ENCODE measurements around the gene CEMIP.

Gene CEMIP

DNA sequence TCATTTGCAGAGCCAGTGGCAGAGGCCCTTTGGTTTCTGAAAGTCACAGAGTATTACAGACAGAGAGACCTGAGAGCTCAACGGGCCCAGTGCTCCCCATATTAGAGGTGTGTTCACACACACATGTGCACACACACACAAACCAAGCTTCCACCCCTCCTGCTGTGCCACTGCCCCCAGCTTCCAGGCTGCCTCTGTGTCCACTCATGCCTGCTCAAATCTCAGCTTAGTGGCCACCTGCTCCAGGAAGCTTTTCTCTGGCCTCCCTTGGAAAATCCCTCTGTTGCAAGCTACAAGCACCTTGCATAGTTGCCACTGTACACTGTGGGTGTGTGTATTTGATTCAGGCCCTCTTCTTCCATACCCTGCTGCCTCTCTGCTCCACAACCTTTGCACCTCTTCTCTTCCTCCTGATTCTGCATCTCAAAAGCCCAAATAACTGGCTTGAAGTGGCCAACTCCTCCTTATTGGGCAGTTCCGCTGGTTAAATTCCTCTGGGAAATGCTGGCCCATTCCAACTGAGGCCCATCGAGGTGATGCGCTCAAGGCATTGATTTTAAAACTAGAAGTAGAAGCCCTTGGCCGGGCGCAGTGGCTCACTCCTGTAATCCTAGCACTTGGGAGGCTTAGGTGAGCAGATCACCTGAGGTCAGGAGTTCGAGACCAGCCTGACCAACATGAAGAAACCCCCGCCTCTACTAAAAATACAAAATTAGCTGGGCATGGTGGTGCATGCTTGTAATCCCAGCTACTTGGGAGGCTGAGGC is 187.4 kb downstream of the CEMIP start:
- no peak for DNase-seq

DNA sequence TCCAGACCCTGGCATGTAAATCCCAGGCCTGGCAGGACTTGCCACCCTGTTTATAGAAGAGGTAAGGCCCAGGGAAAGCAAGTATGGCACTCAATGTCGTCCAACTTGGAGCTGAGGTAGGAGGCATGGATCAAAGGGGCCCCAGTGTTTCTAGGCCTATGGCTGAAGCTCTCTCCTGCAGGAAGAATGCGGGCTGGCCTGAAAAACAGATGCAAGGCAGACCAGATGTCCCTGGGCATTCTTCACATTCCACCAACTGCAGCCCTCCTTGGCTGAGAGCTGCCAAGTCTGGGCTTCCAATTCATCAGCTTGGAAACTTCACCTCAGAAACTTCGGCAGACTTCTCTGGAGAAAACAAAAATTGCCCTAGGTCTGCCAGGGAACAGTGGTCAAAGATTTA is 188.3 kb downstream of the CEMIP start:
- DNase-seq, result no peak

DNA sequence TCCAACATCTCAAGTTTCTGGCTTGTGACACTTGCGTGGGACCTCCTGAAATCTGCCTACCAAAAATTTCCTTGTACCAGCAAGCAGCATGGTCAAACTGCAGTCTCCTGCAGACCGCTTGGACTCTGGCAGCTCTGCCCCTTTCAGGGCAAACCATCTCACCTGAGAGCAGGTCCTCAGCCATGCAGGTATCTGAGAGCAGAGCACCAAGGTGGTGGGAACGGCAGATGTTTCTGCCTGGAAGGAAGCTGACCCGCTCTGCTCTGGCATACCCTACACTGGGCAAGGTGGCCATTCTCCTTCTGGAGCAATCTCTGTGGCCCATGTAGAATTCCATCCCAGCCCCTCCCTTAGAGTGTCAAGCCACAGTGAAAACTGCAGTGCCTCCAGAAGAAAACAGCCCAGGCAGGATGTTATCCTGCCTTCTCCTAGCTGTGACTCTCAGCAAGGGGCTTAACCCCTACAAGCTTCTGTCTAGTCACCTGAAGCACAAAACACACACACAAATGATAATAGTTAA is 188.9 kb downstream of the CEMIP start:
- DNase-seq, result no peak

DNA sequence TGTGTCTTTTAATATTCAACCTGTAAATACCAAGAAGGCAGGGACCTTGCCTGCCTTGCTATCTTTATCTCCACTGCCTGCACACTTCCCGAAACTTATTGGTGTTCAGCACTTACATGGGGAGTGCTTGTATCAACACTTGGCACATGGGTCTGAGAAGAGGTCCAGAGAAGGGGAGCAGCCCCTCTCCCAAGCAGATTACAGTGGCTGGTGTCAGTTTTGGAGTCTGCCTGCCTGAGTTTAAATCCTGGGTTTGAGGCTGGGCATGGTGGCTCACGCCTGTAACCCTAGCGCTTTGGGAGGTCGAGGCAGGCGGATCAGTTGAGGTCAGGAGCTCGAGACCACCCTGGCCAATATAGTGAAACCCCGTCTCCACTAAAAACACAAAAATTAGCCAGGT is 190.1 kb downstream of the CEMIP start:
- DNase-seq, result no peak

DNA sequence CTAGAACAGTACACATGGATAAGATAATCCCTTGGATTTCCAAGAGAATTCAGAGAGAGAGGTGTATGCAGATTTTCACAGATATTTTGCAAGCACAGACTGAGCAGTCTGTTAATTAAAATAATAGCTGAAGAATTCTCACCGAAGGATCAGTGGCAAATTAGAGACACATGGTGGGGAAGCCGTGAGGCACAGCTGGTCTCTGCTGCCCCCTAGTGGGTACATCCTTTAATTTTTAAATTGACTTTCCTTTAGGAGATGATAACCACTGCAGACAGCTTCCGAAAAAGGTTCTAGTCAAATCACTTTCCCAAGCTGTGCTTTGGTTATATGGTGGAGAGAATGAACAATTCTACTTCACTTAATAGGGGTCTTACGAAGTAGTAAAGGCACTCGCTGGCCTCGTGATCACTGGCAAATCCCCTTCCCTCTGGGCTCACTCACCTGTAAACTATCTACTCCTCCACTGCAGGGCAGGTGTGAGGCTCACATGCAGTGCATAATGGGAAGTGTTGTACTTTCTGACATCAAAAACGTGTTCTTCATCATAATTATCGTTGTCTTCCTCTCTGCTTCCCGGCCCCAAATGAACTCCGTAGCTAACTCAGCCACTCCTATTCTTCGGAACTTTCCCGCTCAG is 191.0 kb downstream of the CEMIP start:
- DNase-seq, result peak; percentile 66

DNA sequence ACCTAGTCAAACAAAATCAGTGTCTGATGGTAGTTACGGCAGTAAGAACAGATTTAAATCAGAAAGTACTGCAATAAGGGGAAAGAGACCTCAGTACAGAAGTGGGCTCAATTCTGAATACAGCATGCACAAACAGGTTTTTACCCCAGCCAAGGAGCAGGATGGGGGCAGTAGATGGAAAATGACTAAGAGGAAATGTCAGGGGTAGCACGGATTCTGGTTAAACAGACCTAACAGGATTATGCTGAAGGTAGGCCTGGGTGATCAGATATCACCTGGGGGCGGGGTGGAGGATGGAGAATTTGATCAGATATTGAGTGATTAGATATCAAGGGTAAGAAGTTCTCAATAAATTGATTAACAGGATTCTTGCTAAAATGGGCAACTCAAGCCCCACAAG is 191.5 kb downstream of the CEMIP start:
- no peak for DNase-seq

DNA sequence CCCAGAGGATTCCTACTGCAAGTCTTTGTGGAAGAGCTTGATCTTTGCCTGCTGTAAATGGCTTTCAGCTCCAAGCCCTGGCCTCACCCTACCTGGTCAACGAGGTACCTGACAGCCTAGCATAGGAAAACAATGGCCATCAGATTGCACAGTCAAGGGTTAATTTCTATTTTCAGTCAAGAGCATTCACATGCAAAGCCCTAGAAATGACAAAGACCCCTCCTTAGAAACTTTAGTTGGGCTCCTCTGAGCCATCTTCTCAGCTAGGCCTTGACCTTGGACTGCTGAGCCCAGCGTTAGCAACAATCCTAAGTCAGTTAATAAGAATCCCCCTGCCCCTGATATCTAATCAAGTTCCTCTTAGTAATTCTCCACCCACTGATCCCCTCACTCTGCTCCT is 192.0 kb downstream of the CEMIP start:
- DNase-seq, result no peak

DNA sequence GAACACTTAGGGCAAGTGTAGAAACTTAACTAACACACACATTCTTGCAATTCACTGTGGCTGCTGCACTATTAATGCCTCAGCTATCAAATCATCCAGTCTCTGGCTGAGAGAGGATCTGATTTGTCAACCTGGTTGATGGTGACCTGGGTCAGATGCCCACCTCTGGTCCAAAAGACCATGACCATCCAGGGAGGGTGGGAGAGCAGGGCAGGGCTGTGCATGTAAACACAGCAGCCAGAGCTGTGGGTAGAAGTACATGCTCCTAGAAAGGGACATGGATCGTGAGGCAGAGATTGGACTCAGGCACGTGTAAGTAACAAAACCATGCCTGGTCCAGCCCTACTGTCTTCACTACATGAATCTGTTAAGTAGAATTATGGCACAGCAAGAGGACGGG is 193.1 kb downstream of the CEMIP start:
- DNase-seq, result no peak

DNA sequence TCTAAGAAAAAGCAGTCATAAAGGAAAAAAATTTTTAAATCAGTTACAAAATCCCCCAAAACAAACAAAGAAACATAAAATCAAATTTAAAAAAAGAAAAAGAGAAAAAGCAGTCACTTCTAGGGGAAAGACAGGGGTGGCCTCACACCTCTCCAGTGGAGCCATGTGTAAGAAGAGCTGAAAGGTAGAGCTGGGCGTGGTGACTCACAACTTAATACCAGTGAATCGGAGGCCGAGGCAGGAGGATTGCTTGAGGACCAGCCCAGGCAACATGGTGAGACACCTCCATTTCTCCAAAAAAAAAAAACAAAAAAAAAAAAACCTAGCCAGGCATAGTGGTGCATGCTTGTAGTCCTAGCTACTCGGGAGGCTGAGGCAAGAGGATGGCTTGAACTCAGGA is 195.7 kb downstream of the CEMIP start:
- no peak for DNase-seq

DNA sequence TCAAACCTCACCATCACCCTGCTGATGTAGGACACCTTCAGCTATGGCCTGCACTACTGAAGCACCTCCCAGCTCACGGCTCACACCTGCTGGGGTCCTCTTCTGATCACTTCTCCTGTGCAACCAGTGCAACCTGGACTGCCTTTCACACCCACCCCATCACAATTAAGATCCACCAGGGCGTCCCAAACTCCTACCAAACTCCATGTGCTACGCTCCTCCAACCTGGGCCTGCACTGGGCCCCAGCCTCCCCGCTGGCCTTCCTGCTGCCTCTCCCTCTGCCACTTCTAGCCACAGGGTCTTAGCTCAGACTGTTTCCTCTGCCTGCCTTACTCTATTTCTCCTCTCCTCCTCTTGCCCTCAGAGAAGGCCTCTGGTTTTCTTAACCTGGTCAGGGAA is 197.7 kb downstream of the CEMIP start:
- no peak for DNase-seq

DNA sequence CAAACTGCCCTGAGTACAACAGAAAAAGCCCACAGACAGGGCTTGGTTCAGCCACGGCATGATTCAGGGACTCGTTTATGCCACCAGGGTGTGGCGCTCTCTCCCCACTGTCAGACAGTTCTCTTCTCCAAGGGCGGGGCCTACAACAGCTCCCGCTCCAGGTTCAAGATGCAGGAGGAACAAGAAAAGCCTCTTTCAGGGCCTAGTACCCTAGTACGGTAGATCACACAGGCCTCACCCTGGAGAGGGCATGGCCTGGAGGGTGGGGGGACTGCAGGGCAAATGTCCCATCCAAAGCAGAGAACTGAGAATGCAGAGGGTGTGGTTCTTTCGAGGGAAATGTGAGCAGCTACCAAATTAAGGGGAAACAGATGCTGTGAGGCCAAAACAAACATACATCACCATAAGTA is 198.5 kb downstream of the CEMIP start:
- DNase-seq, result peak; percentile 71

DNA sequence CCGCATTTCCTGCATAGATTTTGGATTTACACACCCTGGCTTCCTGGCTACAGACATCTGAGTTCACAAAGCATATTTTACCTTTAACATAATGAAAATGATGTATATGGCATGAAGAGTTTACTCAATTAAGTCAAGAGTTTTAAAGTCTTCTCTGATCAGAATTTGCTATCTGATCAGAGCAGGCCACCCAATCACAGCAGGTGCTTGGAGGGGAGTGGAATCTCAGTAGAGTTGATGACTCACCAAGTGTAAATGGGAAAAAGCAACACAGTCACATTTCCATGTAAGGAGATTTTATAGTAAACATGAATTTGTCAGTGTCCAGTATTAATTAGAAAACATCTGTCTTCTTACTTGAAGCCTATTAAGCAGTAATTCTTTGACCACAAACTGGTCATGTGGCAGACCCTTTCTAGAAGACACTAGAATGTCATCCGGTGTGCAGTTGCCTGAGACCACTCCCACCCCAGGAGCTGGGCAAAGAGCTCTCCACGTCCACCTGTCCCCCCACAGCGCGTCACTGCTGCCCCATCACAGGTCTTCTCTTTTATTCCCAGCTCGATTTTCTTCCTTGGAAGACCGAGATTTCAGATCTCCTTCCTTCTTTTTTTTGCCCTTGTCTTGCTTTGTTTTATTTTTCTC is 199.6 kb downstream of the CEMIP start:
- DNase-seq, result no peak

DNA sequence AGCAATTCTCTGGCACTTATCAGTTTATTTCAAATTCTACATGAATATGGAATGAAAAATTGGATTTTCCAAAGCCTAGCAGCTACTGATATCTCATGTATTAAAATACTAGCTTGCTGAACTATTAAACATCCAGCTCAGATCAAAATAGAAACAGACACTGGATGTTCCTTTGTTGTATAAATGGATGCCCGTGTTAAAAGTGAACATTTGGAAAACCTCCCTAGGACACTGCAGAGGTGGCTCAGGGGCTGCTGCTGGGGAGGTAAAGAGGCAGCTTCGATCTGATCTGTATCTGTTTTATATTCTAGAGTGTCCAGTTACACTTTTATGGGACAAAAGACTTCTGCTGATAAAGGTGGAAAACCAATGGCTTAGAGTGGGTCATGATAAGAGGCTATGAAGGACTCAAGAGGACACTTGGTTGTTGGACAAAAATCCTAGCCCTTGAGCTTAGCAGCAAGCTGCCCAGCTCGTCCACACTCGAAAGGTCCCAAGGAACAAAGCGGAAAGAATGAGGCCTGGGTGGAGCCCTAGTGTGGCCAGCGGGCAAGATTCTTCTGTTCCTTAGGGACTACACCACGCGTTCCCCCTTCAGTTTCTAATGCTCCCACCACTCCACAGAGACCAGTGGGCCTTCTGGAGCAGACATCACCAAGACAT is 200.5 kb downstream of the CEMIP start:
- DNase-seq, result no peak

DNA sequence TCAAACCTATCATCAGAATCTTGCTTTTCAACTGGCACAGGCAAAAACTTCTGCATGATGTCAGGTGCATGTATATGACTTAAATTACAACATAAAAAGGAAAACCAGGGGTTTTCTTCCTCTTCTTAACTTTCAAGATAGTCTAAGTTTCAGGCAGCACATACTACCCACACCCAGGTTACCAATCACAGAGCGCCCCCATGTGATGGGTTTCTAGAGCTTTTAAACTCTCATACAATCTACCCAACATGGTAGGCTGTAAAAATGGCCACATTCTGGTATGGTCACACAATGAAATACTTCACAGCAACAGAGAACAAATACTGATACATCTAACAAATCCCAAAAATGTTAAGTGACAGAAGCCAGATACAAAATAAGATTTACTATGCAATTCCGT is 203.0 kb downstream of the CEMIP start:
- peak; percentile 54 for DNase-seq

DNA sequence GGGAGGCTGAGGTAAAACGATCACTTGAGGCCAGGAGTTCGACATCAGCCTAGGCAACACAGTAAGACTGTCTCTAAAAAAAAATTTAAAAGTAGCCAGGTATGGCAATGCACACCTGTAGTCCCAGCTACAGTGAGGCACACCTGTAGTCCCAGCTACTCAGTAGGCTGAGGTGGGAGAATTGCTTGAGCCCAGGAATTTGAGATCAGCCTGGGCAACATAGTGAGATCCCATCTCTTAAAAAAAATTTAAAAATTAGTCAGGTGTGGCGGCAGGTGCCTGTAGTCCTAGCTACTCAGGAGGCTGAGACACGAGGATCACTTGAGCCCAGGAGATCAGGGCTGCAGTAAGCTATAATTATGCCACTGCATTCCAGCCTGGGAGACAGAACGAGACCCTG is 203.7 kb downstream of the CEMIP start:
- no peak for DNase-seq

DNA sequence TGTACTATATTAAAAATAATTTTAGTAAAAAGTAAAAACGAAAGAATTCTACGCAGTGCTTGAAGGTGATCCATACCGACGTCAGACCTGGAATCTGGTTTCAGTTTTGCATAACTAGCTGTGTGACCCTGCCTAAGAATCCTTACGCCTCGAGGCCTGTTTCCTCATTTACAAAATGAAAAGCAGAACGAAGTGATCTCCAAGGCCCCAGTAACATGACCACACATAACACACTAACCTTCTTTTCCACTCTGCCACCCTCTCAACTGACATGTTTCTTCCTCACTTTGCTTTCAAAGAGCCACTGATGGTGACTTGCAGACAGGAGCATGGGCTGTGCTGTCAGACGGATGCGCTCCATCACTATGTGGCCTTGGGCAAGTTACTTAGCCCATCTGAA is 205.7 kb downstream of the CEMIP start:
- peak; percentile 97 for DNase-seq

DNA sequence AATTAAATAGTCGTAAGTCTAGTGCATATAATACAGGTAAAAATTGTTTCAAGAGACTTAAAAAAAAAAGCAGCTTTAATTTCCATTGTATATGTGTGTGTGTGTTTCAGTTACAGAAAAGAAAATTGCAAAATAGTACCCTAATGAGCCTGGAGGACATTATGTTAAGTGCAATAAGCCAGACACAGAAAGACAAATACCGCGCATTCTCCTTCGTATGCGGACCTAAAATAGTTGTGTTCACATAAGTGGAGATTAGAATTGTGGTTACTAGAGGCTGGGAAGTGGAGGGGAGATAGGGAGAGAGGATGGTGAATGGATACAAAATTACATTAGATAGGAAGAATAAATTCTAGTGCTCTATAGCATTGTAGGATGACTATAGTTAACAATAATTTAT is 206.8 kb downstream of the CEMIP start:
- DNase-seq, result no peak

DNA sequence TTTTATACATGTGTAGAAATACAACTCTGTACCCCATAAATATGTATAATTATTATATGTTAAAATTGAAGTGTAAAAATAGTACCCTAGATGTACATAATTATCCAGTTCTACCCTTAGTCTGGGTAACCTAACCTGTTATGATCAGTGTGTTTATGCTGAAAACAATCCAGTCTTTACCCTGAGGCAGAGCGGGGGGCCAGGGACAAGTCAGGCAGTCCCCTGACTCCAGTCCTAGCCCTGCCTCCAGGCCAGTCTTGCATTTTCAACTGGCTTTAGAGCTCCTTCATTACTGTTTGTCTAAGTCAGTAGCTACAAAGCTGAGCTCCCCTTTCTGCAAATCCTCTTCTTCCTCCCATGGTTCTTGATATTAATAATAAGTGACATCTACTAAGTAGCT is 207.3 kb downstream of the CEMIP start:
- DNase-seq, result no peak

DNA sequence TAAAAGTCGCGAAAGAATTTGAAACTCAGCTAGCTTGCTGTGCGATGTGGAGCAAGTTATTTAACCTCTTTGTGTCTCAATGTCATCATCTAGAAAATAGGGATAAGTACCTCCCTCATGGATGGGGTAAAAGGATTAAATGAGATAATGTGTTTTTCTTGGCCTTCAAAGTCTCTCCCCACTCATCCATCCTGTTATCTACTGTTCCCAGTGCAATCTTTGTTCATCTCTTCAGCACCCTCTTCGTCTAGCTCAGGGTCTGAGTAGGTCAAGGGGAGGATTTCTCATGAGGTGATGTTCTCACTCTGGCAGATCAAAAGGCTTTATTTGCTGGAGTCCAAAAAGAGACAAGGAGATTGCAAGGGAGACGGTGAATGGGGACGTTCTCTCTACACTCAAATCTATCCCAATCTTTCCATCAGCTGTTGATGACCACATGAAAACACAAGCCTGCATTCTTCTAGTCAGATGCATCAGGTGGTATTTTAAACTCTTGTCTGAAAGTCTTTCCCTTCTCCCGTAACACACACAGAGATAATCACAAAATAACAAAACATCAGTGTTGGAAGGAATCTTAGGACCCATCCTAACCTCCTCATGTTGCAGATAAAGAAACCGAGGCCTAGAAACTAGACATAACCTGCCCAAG is 209.1 kb downstream of the CEMIP start:
- no peak for DNase-seq

DNA sequence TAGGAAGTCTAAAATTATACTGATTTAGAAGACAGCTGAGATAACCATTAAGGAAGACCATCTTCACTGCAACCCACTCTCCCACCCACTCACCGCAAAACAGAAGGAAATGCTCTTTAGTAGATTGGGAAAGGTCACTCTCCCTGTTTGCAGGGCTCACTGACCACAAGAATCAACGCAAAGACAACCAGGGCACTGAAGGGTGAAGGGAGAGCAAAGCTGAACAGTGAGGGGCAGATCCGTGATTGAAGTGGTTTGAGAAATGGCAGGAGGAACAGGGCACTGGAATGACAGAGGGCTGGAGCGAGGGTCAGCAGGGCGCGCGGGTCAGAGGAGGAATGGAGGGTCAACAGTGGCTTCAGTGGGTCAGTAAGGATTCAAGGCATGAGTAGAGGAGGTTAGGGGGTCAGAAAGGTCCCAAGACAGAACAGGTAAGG is 209.9 kb downstream of the CEMIP start:
- peak; percentile 74 for DNase-seq

DNA sequence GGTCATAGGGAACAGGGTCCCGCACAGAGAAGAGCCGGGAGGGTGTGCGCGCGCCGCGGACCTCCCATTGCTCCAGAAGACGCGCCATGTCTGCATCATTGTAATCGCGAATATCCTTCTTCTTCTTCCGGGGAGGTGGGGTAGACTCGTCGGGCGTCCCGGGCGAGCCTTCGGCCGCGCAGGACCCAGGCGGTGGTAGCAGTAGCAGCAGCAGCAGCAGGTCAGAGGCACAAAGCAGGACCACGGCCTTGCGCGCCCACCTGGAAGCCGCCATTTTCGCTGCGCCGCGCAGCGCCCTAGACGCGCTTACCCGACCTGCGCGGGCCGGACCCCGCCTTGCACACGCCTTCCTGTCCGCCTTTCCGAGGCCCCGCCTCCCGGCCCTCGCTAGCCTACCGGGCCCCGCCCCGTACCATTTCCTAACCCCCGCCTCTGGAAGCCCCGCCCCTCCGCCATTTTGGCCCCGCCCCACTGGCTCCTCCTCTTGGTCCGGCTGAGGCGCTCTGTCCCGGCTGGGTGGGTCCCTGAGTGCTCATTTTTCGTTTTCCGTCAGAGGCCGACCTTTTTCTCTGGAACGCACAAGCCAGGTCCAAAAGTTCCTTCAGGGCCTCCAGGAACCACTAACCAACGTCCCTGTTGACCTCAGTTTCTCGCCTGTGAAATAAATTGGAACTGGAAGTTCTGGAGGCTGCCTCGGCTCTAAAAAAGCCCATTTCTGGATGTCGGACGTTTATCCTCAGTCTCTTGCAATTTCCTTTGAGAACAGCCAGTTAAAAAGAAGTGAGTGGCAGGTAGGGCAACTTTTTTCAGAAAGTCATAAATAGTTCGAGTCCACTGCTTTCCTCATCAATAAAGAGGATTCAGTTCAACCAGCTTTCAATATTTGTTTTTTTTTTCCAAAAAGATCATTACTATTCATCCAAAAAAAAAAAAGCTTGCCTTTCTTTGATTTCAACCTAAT is 210.6 kb downstream of the CEMIP start, which contains the start of gene MESD:
Gene MESD (minus strand): TSS at position 302 of the 961 bp plus-strand sequence. CDS start 28 bp downstream, at position 274.
- peak; percentile 96 for DNase-seq

DNA sequence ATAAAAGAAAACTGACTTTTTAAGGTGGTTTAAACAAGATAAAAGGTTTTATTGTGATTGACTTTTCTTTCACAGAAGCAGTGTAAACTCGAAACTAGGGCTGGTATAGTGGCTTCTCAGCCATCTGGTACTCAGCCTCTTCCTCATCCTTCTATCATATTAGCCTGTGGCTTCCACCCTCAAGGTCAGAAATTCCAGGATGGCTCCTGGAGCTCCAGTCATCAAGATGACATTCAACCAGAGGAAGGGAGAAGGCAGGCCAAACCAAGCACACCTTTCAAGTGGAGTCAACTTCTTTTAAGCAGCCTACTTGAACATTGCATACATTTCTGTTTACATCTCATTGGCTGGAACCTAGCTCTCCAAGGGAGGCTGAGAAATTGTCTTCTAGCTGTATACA is 211.8 kb downstream of the CEMIP start:
- no peak for DNase-seq

Measured in inflammatory macrophage treated with lipopolysaccharide for 4 hours (primary cell).